Activated CD4-positive, alpha-beta memory T cell treated with anti-CD3 and anti-CD28 coated beads, Interleukin-2, amount 10 ng/mL, durations not matched to agents 7 days and 5 days (primary cell): Measurements from ENCODE around the gene UCHL3. TPM values are rescaled to one million over a fixed set of nuclear protein-coding genes. Genes with fewer than 3 reads are reported as not detected.

ENCODE experiments used
- CTCF ChIA-PET: fragments of 350-600 bp; sonication (Branson Sonifier 250); formaldehyde crosslinking; loops from one replicate; lab custom pipeline; 2021; ENCODE audit warnings: antibody characterized with exemption, inconsistent platforms; lab: Charles Lee
- POLR2A ChIA-PET: fragments of 350-600 bp; sonication (Branson Sonifier 250); formaldehyde crosslinking; loops from one replicate; lab custom pipeline; 2021; ENCODE audit warnings: antibody characterized with exemption; lab: Charles Lee
- DNase-seq: peaks from one replicate; pipeline ENCODE4 v3.0.0-alpha.2; 2020
- H3K27ac Mint-ChIP-seq: one replicate; pipeline ENCODE4 v1.8.0; 2021; ENCODE audit warnings: mild to moderate bottlenecking, mixed read lengths
- H3K27me3 Mint-ChIP-seq: one replicate; pipeline ENCODE4 v1.8.0; 2021; ENCODE audit warnings: mixed read lengths
- H3K36me3 Mint-ChIP-seq: one replicate; pipeline ENCODE4 v1.8.0; 2021; ENCODE audit warnings: low read depth, mixed read lengths
- H3K4me1 Mint-ChIP-seq: one replicate; pipeline ENCODE4 v1.8.0; 2021; ENCODE audit warnings: mixed read lengths
- H3K4me3 Mint-ChIP-seq: one replicate; pipeline ENCODE4 v1.8.0; 2021; ENCODE audit warnings: mild to moderate bottlenecking, mixed read lengths
- H3K9me3 Mint-ChIP-seq: one replicate; pipeline ENCODE4 v1.8.0; 2021; ENCODE audit warnings: mixed read lengths
- total RNA-seq, 2 experiments: library from RNA; stranded (reverse); gene quantifications; one replicate each; pipeline ENCODE4 v1.2.3, GENCODE V29; 2021

The UCHL3 gene
- 10 to 100 TPM; 30.0 to 32.6 TPM for total RNA-seq

DNA sequence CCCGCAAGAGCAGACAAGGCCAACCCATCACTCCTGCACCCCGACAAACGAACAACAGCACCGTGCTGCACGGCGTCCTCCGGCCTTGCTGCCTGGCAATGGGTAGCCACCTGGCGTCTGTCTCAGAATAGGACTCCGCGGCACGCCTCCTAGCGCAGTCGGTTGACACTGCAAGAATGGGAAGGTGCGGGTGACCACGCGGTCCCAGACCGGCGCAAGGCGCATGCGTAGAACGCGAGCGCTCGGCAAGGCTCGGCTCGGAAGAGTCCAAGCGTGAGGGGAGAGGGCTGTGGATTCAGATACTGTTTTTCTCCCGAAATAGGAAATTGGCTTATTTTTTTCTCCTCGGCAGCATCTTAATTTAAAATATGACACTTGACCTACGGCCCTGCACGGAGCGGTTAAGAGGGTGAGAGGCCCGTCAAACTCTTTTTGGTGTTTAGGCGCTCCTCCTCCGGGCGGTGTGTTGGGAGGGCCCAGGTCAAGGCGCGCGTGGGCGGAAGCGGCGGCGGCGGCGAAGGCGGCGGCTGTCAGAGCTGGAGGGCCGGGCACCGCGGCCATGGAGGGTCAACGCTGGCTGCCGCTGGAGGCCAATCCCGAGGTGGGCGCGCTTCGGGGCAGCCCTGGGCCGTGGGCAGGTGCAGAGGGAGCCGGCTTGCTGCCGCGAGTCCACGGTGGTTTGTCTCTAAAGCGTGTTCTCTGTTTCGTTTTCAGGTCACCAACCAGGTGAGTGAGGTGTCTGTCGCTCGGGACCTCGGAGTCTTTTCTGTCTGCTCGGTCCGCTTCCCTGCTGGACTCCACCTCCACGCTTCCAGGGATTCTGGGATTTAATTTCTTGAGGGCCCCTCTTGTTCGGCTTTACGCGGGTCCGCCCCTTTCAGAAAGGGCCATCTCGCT is at the start of gene UCHL3:
UCHL3 (plus strand) TSS at position 530 of the 897 bp plus-strand sequence; CDS start at position 560, 30 bp downstream.
- H3K4me1 Mint-ChIP-seq: peaks cover 36% of the 10 kb centered on the region
- H3K27me3 Mint-ChIP-seq: peaks cover 2% of the 10 kb centered on the region
- POLR2A ChIA-PET: interaction anchor here (0.9 to 2.1 kb wide), 4 partner anchors 12 to 45 kb away, joined by 3 to 8 read pairs (median 4); partner anchors contain the start of gene COMMD6
- H3K36me3 Mint-ChIP-seq: peaks cover 19% of the 10 kb centered on the region
- peak; percentile 97 for DNase-seq
- CTCF ChIA-PET: interaction anchor here (0.6 to 1.7 kb wide), 7 partner anchors 9 to 236 kb away, joined by 3 to 7 read pairs (median 4); no protein-coding TSS in a partner anchor
- H3K4me3 Mint-ChIP-seq: peak within 1 kb of the TSS; percentile 94
- H3K9me3 Mint-ChIP-seq: no peaks in the 10 kb centered on the region
- H3K27ac Mint-ChIP-seq: peak within 1 kb of the TSS; percentile 93

DNA sequence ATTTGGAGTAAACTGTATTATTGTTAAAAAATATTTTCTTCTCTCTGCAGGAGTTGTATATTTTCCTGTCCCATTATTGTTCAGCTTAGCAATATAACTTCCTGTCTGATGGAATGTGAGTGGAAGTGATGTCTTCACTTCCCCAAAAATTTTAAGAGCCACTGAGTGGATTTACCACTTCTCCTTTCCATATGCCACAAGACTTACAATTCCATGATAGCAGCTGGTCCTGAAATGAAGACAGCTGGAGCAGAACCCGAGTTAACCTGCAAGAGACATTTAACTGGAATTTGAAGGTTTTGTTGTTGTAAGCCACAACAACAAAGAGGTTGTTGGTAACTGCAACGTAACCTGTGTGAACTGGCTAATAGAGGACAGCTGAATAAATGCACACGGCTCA is 44.3 kb upstream of the UCHL3 start:
- ChIA-PET CTCF (no interaction called here), POLR2A (no interaction called here)
- H3K9me3 Mint-ChIP-seq: no peaks in the 10 kb centered on the region
- H3K4me3 Mint-ChIP-seq: no peak overlapping the region
- no peak overlapping the region for H3K27ac Mint-ChIP-seq
- H3K4me1 Mint-ChIP-seq: no peaks in the 10 kb centered on the region
- peaks cover 5% of the 10 kb centered on the region for H3K27me3 Mint-ChIP-seq
- DNase-seq: no peak
- H3K36me3 Mint-ChIP-seq: no peaks in the 10 kb centered on the region

DNA sequence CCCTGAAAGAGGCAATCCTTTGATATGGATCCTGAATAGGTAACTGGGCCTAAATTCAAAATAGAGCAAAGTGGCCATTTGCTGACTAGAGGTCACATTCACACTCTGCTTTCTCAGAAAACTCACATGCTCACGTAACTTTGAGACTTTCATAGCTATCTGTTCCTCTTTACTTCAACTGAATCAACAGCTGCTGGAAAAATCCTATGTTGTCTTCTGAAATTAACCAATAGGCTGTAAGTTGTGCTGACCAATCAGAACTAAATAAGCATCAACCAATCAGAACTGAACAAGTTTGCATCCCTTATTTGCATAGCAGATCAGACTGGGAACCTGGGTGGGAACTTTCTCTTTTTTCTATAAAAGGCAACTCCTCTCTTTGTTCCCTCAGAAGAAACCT is 43.6 kb upstream of the UCHL3 start:
- Mint-ChIP-seq H3K36me3 (no peaks in the 10 kb centered on the region), H3K4me3 (no peak overlapping the region), H3K9me3 (no peaks in the 10 kb centered on the region), H3K27ac (no peak overlapping the region), H3K27me3 (peaks cover 5% of the 10 kb centered on the region), H3K4me1 (no peaks in the 10 kb centered on the region)
- ChIA-PET POLR2A (no interaction called here), CTCF (no interaction called here)
- no peak for DNase-seq

DNA sequence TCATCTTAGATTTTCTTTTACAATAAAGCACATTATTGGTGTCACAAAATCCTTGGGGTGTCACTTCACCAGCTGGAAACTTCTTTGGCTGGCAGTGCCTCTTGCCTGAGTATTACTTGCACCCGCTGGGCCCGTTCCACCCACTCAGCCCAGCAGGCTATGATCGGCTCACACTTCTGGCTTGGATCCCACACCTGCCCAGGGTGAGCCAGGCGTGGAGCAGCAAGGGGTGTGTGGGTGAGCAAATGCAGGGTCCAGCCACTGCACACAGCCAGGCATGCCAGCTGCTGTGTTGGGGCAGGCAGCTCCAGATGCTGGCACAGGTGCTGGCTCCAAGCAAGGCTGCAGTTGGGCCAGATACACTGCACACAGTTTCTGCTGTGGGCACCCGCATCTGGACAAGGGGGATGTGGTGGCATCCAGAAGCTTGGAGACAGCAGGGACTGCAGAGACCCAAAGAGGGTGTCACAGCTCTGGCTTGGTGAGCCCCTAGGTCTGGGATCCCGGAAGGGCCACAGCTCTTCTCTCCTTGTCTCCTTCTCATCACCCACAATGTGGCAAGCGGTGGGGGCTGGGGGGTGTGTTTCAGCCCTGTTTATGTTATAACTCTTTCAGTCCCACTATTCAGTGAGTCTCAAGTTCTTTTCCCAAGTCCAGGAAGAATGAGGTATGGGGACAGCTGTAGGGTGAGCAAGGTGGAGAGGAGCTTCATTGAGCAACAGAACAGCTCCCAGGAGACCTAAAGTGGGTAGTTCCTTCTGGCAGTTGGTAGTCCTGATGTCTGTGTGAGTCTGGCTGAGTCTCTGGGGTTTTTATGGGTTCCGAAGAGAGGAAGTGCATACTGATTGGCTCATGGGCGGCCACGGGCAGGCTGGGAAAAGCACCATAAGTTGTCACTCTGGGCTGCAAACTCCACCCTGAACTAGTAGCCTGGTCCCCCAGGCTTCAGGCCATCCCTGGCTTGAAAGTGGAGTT is 42.3 kb upstream of the UCHL3 start:
- CTCF ChIA-PET: no interaction called here
- DNase-seq: no peak
- POLR2A ChIA-PET: no interaction called here
- Mint-ChIP-seq H3K36me3 (no peaks in the 10 kb centered on the region), H3K4me1 (no peaks in the 10 kb centered on the region), H3K27me3 (peaks cover 5% of the 10 kb centered on the region), H3K9me3 (no peaks in the 10 kb centered on the region), H3K27ac (no peak overlapping the region), H3K4me3 (no peak overlapping the region)

DNA sequence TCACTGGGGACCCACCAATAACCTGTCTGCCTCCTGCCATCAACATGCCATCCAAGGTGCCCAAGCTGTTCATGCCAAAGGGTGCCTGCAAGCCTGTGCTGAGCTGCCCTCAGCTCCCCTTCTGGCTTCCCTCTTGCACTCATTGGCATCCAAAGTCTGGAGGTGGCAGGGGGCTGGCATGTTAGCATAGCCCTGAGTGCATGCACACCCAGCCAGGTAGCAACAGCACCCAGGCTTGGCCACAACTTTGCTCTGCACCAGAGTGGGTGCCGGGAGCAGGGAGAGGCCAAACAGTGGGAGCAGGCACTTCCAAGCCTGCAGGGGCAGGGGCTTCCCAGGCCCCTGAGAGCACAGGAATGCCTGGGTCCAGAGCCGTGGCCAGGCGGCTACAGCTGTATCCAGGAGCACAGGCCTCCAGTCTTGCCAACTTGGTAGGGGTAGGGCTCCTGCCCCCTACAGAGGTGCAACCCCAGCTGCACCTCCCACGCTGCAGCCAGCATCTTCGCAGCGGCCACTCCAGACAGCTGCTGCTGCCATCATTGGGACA is 41.5 kb upstream of the UCHL3 start:
- Mint-ChIP-seq H3K27me3 (peaks cover 2% of the 10 kb centered on the region), H3K27ac (no peak overlapping the region), H3K4me3 (no peak overlapping the region), H3K36me3 (no peaks in the 10 kb centered on the region), H3K9me3 (no peaks in the 10 kb centered on the region), H3K4me1 (no peaks in the 10 kb centered on the region)
- DNase-seq: no peak
- ChIA-PET CTCF (no interaction called here), POLR2A (no interaction called here)

DNA sequence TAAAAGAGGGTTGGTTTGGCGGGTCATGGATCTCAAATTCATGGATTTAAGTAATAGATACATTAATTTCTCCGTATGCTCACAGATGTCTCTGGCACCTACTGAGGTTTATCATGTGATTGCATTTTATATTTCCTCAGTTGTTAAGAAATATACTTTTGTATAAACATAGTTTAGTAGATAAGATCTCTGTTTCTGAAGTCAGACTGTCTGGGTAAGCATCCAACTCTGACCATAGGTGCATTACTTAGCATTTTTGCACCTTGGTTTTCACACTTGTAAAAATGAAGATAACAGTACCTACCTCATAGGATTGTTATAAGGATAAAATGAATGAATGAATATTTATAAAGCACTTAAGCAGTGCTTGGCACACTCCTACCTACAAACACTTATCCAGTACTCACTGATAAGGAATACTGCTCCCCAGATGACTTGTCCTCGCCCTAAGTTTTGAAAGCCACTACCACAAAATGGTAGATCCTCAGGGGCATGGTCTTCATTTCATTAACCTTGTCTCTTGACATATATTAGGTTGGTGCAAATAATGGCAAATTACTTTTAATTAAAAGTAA is 38.5 kb upstream of the UCHL3 start:
- H3K27me3 Mint-ChIP-seq: peaks cover 5% of the 10 kb centered on the region
- no peaks in the 10 kb centered on the region for H3K4me1 Mint-ChIP-seq
- ChIA-PET CTCF (no interaction called here), POLR2A (no interaction called here)
- H3K27ac Mint-ChIP-seq: no peak overlapping the region
- no peaks in the 10 kb centered on the region for H3K36me3 Mint-ChIP-seq
- no peak for DNase-seq
- no peaks in the 10 kb centered on the region for H3K9me3 Mint-ChIP-seq
- no peak overlapping the region for H3K4me3 Mint-ChIP-seq

DNA sequence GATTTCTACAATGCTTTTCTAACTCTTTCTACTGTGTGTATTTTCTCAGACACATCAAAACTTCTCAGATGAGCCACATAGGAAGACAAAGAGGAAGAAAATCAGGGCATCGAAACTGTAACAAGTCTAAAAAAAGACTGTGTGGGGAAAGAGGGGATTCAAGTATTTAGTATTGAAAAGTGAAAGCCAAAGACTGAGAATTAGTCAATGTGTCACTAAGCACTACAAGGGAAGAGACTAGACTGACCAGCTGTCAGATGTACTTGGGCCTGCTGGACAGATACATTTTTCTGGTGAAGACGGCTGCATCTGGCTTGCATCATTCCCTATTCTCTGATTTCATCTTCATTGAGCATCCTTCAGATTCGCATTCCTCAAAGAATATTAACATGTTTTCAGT is 37.3 kb upstream of the UCHL3 start:
- DNase-seq: no peak
- Mint-ChIP-seq H3K27me3 (peaks cover 5% of the 10 kb centered on the region), H3K9me3 (no peaks in the 10 kb centered on the region), H3K27ac (no peak overlapping the region), H3K4me1 (no peaks in the 10 kb centered on the region), H3K4me3 (no peak overlapping the region), H3K36me3 (no peaks in the 10 kb centered on the region)
- ChIA-PET CTCF (no interaction called here), POLR2A (no interaction called here)

DNA sequence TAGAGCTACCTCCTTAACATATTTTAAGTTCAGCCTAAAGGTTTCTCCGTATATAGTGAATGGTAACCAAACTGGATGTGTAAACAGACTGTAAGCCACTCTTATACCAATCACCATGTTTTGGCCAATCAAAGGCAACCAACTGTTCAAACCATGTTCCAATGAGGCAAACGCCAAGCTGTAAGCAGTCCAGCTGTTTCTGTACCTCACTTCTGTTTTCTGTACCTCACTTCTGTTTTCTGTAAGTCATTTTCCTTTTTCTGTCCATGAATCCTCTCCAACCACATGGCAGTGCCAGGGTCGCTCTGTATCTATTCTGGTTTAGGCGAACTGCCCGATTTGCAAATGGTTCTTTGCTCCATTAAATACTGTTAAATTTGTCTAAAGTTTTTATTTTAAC is 36.3 kb upstream of the UCHL3 start:
- H3K9me3 Mint-ChIP-seq: peaks cover 2% of the 10 kb centered on the region
- H3K27me3 Mint-ChIP-seq: peaks cover 5% of the 10 kb centered on the region
- no peaks in the 10 kb centered on the region for H3K36me3 Mint-ChIP-seq
- no peaks in the 10 kb centered on the region for H3K4me1 Mint-ChIP-seq
- H3K4me3 Mint-ChIP-seq: no peak overlapping the region
- CTCF ChIA-PET: interaction anchor here (1.3 kb wide), 1 partner anchor 31 kb away, joined by 3 read pairs; the partner anchor contains the start of gene TBC1D4
- H3K27ac Mint-ChIP-seq: no peak overlapping the region
- DNase-seq: no peak
- POLR2A ChIA-PET: no interaction called here

DNA sequence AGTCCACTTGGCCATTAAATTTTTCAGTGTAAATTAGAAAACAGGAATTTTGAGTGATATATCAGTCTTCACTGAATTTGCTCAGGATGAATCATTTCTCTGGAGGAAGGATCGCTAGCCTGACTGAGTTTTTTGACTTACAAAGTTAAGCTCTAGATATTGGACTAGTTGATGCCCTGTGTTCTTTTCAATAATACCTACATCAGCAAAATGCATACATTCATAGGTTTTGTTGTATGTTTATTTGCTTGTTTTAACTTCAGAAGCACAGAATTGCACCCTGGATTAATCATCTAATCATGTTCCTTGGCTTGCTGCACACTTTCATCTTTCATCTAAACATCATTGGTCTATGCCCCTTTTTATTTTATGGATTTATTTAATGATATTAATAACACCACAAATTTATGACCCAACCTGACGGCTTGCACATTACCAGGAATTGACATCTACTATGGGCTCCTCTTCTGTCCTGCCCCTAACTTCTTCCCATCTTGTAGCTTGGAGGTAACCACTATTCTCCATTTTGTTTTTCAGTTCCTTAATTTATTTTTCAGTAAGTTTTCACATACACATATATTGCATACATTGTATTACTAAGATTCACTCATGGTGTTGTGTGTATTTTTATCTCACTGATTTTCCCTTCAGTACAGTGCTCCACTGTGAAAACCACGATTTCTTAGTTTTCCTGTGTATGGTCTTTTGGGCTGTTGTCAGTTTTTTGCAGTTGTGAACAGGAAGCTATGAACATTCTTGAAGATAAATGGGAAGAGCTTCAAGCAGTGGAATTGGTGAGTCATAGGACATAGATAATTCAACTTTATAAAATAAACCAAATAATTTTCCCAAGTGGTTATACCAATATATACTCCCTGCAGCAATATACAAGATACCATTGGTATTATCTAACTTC is 35.3 kb upstream of the UCHL3 start:
- no peak overlapping the region for H3K27ac Mint-ChIP-seq
- no peak overlapping the region for H3K4me3 Mint-ChIP-seq
- H3K27me3 Mint-ChIP-seq: peaks cover 5% of the 10 kb centered on the region
- H3K4me1 Mint-ChIP-seq: no peaks in the 10 kb centered on the region
- ChIA-PET POLR2A (no interaction called here), CTCF (no interaction called here)
- no peaks in the 10 kb centered on the region for H3K36me3 Mint-ChIP-seq
- DNase-seq: no peak
- peaks cover 6% of the 10 kb centered on the region for H3K9me3 Mint-ChIP-seq

DNA sequence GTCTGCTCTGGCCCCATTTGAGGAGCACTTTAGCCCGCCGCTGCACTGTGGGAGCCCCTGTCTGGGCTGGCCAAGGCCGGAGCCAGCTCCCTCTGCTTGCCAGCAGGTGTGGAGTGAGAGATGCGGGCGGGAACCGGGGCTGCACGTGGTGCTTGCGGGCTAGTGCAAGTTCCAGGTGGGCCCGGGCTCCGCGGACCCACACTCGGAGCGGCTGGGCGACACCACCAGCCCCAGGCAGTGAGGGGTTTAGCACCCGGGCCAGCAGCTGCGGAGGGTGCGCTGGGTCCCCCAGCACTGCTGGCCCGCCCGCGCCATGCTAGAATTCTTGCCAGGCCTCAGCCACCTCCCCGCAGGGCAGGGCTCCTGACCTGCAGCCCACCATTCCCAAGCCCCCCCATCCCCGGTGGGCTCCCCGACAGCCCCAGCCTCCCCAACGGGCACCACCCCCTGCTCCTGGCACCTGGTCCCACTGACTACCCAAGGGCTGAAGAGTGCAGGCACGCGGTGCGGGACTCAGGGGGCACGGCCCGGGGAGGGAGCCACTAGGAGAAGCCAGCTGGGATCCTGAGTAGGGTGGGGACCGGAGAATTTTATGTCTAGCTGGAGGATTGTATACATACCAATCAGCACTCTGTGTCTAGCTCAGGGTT is 31.0 kb upstream of the UCHL3 start:
- DNase-seq: no peak
- no peaks in the 10 kb centered on the region for H3K36me3 Mint-ChIP-seq
- peaks cover 4% of the 10 kb centered on the region for H3K27me3 Mint-ChIP-seq
- ChIA-PET CTCF (interaction anchor here (0.7 kb wide), 1 partner anchor 154 kb away, joined by 3 read pairs; no protein-coding TSS in a partner anchor), POLR2A (no interaction called here)
- no peak overlapping the region for H3K4me3 Mint-ChIP-seq
- no peak overlapping the region for H3K27ac Mint-ChIP-seq
- peaks cover 12% of the 10 kb centered on the region for H3K9me3 Mint-ChIP-seq
- H3K4me1 Mint-ChIP-seq: no peaks in the 10 kb centered on the region

DNA sequence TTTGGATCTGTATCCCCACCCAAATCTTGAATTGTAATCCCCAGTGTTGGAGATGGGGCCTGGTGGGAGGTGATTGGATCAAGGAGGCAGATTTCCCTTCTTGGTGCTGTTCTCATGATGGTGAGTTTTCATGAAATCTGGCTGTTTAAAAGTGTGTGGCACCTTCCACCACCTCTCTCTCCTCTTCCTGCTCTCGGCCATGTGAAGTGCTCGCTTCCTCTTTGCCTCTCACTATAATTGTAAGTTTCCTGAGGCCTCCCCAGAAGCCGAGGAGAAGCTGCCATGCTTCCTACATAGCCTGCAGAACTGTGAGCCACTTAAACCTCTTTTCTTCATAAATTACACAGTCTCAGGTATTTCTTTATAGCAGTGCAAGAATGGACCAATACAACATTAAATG is 27.6 kb upstream of the UCHL3 start:
- no peak overlapping the region for H3K4me3 Mint-ChIP-seq
- CTCF ChIA-PET: no interaction called here
- H3K27ac Mint-ChIP-seq: no peak overlapping the region
- no peak for DNase-seq
- POLR2A ChIA-PET: no interaction called here
- peaks cover 12% of the 10 kb centered on the region for H3K9me3 Mint-ChIP-seq
- peaks cover 19% of the 10 kb centered on the region for H3K36me3 Mint-ChIP-seq
- no peaks in the 10 kb centered on the region for H3K27me3 Mint-ChIP-seq
- H3K4me1 Mint-ChIP-seq: no peaks in the 10 kb centered on the region
